ENCODE results near the gene VAPB. TPM values are rescaled to one million over a fixed set of nuclear protein-coding genes. Genes with fewer than 3 reads are reported as not detected.

Gene VAPB
- total RNA-seq, 1 experiment from 2014 or later, result 46.6 TPM

GRCh38 chr20:58390659-58391035, 1.6 kb downstream of the VAPB start (continued):
- TF ChIP-seq PREB (CRISPR knock-in tag; IDR thresholded peaks at IDR 0.05; ENCODE audit: borderline replicate concordance) (no peak), TP53 (CRISPR knock-in tag; IDR thresholded peaks at IDR 0.05) (no peak)

- Mint-ChIP-seq H3K27me3 (ENCODE audit: low read depth) (no peaks in the 10 kb centered on the region), H3K9me3 (no peaks in the 10 kb centered on the region), H3K4me3 (no peak overlapping the region), H3K27ac (no peak overlapping the region), H3K36me3 (peaks cover 15% of the 10 kb centered on the region), H3K4me1 (peaks cover 46% of the 10 kb centered on the region)
- DNase-seq (ENCODE audit: low spot score) (no peak), ATAC-seq (no peak)
- ChIA-PET CTCF (no interaction called here), POLR2A (no interaction called here)
- no peak for TF ChIP-seq ZBTB43 (CRISPR knock-in tag; IDR thresholded peaks at IDR 0.05)
- TF ChIP-seq MYBL2 (CRISPR knock-in tag; IDR thresholded peaks at IDR 0.05), result no peak
- no peak for TF ChIP-seq E2F1 (CRISPR knock-in tag; IDR thresholded peaks at IDR 0.05)
- TF ChIP-seq ELF4 (CRISPR knock-in tag; IDR thresholded peaks at IDR 0.05; ENCODE audit: low read depth), result no peak
- TF ChIP-seq OVOL2 (CRISPR knock-in tag; IDR thresholded peaks at IDR 0.05; ENCODE audit: borderline replicate concordance), result no peak
- no peak for TF ChIP-seq ZBTB21 (CRISPR knock-in tag; IDR thresholded peaks at IDR 0.05; ENCODE audit: borderline replicate concordance)
- no peak for TF ChIP-seq ZNF671 (CRISPR knock-in tag; IDR thresholded peaks at IDR 0.05)
- no peak for TF ChIP-seq ATF6 (CRISPR knock-in tag; IDR thresholded peaks at IDR 0.05)
- no peak for TF ChIP-seq ZNF281 (CRISPR knock-in tag; IDR thresholded peaks at IDR 0.05)
- TF ChIP-seq NR3C1 (CRISPR knock-in tag; conservative IDR thresholded peaks at IDR 0.05; ENCODE audit: low read depth), result no peak
- no peak for TF ChIP-seq ERG (CRISPR knock-in tag; IDR thresholded peaks at IDR 0.05)
- no peak for TF ChIP-seq ATF3 (CRISPR knock-in tag; conservative IDR thresholded peaks at IDR 0.05)
- TF ChIP-seq MAX (CRISPR knock-in tag; IDR thresholded peaks at IDR 0.05), result no peak
- no peak for TF ChIP-seq NFATC4 (CRISPR knock-in tag; IDR thresholded peaks at IDR 0.05)
- TF ChIP-seq HMGA2 (CRISPR knock-in tag; IDR thresholded peaks at IDR 0.05), result no peak
- TF ChIP-seq SP1 (CRISPR knock-in tag; conservative IDR thresholded peaks at IDR 0.05), result no peak
- TF ChIP-seq MLX (CRISPR knock-in tag; IDR thresholded peaks at IDR 0.05), result no peak
Measured at GRCh38 chr20:58392286-58392685, 3.3 kb downstream of the VAPB start.

Data from WTC11 (cell line).